Epithelial cell of esophagus (primary cell): ENCODE results near the gene SLC16A9.

Experiments used
- DNase-seq: peaks from one replicate; pipeline ENCODE4 v3.0.0; 2010; ENCODE audit warnings: low read depth
- H3K4me3 ChIP-seq: 2 replicates; pipeline ENCODE4 v1.5.1; 2011; ENCODE audit warnings: mild to moderate bottlenecking, low read length, control low read depth
- TF ChIP-seq, protein P1 (sequence below): IDR thresholded peaks from 2 replicates; pipeline ENCODE4 v1.5.1; 2011; ENCODE audit warnings: low read depth, mild to moderate bottlenecking, low read length, control low read depth, inconsistent platforms; ENCODE audit not compliant: insufficient read depth; ENCODE audit errors: missing control alignments

The SLC16A9 gene

DNA sequence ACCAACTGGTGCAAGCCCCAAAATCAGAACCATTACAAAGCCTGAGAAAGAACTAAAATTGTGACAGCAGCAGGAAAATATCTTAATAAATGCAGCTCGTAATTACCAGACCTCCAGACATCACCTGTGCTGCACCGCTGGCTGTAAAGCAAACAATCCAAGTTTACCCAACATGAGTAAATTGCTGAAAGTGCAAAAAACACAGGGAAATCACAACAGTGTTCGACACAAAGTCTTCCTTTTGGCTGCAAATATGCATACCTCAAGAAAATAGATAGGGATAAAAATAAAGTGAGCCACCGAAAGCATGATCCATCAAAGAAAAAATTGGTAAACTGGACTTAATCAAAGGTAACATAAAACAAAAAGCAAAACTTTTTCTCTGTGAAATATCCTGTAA is 101.7 kb downstream of the SLC16A9 start:
- no peak for DNase-seq
- no peak overlapping the region for H3K4me3 ChIP-seq
- TF ChIP-seq, protein P1, sequence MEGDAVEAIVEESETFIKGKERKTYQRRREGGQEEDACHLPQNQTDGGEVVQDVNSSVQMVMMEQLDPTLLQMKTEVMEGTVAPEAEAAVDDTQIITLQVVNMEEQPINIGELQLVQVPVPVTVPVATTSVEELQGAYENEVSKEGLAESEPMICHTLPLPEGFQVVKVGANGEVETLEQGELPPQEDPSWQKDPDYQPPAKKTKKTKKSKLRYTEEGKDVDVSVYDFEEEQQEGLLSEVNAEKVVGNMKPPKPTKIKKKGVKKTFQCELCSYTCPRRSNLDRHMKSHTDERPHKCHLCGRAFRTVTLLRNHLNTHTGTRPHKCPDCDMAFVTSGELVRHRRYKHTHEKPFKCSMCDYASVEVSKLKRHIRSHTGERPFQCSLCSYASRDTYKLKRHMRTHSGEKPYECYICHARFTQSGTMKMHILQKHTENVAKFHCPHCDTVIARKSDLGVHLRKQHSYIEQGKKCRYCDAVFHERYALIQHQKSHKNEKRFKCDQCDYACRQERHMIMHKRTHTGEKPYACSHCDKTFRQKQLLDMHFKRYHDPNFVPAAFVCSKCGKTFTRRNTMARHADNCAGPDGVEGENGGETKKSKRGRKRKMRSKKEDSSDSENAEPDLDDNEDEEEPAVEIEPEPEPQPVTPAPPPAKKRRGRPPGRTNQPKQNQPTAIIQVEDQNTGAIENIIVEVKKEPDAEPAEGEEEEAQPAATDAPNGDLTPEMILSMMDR, result no peak

DNA sequence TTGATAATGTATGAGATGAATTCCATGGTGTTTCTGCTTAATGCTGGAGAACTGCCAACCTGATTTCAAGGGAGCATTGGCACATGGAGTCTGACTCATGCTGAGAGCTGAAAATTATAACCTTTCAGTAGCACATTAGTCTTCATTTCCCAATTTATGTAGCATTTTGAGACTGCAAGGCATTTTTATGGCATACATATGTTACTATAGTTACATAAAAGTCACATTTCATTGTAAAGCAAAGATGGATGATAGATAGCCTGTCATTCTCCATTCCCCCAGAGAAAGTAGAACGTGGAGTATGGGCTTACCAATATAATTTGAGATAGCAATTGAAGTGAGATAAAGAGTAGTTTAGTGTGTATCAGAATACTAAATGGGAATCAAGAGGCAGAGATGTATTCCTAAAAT is 103.1 kb downstream of the SLC16A9 start:
- TF ChIP-seq, protein P1, result no peak
- no peak overlapping the region for H3K4me3 ChIP-seq
- DNase-seq, result peak; percentile 67

DNA sequence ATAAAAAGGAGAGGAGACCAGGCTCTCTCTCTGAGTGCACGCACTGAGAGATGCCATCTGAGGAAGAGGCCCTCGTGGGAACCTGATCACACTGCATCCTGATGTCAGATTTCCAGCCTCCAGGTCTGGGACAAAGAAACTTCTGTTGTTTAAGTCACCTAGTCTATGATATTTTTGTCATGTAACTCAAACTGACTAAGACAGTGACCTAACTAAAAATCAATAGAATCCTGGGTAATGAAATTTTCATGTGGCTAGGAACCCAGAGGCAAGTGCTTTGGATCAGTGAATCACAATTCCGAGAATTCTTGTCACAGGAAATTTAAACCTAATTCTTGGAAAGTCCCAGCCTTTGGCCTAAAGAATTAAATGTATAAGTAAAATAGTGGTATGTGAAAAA is 107.7 kb downstream of the SLC16A9 start:
- no peak overlapping the region for H3K4me3 ChIP-seq
- DNase-seq, result no peak
- TF ChIP-seq, protein P1, result no peak
